Endometrial microvascular endothelial cells (primary cell): ENCODE measurements around the gene CYSRT1. TPM values are rescaled to one million over a fixed set of nuclear protein-coding genes. Genes with fewer than 3 reads are reported as not detected.

ENCODE experiments used
- in situ Hi-C: cut with HindIII; loops from 2 replicates; pipeline ENCODE4 v1.10.0; 2017; ENCODE audit warnings: low sequenced_read_pairs, low pct_unique_long_range_greater_than_20kb; ENCODE audit errors: inconsistent ontology term
- total RNA-seq: library from RNA; depleted of rRNA; stranded (reverse); fragments of >200 nt; gene quantifications from one replicate; pipeline ENCODE4 v1.2.3, GENCODE V29; 2015; ENCODE audit errors: inconsistent ontology term

CYSRT1 gene, protein sequence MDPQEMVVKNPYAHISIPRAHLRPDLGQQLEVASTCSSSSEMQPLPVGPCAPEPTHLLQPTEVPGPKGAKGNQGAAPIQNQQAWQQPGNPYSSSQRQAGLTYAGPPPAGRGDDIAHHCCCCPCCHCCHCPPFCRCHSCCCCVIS
- total RNA-seq = not detected

DNA sequence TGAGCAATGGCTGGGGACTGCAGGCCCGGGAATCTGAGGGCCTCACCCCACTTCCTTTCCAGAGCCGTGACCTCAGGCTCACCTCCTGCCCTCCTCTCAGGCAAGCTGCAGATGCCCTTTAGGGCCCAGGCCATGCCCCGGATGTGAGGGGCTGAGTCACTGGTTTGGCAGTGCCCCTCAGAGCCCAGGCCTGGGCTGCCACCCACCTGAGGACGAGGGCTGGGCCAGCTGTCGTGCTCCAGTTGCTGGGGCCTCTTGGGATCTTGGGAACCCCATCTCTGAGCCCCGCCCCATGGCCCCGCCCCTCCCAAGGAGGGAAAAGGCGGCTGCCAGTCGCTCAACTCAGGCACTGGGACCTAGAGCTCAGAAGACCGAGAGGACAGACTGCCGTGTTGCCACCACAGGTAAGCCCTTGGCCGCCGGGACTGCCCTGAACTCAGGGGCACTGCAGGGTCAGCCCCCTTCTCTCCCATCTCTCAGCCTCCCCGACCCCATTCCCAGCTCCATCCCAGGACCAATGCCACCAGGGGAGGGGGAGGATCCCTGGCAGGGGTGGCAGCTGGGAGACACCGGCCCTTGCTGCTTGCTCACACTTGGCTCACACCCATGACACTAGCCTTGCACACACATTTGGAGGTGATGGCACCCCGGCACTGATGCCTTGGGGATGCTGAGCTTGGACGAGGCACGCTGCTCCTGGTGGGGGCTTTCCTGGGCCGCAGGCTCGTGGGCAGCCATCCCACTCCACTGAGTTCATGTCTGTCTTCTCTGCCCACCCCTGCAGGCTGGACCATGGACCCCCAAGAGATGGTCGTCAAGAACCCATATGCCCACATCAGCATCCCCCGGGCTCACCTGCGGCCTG, at the start of gene CYSRT1:
Gene CYSRT1 (plus strand): TSS at position 345 of the 865 bp plus-strand sequence. CDS start 448 bp downstream, at position 793.
- in situ Hi-C loops = no loop called here

DNA sequence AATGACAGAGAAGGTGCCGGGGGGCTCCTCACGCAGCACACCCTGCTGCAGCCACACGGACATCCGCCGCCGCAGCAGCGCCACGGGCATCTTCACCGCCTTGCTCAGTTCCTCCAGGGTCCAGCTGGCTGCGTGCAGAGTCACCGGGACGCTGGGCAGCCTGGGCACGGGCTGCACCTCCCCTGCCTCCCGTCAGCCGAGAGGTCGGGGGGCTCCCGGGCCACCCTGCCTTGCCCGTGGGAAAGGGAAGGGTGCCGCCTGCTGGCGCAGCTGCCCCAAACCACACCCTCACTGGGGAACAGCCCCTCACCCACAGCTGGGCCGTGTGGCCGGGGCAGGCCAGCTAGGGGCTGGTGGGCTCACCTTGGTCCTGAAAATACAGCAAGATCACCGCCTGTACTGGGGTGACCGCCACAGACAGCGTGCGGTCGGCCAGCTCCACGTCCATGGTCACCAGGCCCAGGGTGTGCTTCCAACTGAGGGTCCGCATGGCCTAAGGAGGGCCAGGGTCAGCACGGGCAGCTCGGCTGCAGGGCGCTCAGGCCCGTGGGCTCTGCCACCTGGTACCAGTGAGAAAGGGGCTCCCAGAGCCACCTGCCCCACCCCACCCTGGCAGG, 49.5 kb upstream of the CYSRT1 start:
- in situ Hi-C loops = no loop called here

DNA sequence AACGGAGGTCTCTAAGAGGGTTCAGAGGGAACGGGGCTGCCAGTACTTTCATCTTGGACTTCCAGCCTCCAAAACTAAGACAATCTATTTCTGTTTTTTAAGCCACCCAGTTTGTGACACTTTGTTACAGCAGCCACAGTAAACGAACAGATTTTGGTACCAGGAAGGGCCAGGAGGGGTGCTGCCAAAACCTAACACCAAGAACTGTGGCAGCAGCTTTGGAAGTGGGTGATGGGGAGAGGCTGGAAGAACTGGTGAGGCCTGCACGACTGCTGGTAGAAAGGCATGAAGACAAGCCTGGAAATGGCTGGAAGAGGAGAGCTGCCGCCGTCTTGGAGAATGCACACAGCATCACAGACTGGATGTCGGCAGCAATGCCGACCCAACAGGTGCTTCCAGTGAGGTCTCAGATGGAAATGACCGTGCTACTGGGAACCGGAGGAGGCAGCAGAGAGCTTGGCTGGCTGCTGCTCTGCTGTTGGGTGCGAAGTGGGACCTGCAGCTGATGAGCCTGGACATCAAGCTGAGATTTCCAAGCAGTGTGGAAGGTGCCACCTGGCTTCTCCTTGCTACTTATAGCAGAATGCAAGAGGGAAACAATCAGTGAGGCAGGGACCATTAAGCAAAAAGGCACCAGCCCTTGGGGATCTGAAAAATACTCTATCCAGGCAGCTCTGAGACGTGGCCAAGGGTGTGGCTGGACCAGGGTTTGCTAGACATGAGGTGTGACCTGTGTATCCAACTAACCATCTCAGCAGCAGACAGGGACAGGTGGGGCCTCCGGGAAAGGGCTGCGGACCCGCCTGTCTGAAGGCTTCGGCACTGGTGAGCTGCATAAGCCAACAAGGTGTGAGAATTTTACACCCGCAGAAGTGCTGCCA, 48.4 kb upstream of the CYSRT1 start:
- in situ Hi-C loops = no loop called here

DNA sequence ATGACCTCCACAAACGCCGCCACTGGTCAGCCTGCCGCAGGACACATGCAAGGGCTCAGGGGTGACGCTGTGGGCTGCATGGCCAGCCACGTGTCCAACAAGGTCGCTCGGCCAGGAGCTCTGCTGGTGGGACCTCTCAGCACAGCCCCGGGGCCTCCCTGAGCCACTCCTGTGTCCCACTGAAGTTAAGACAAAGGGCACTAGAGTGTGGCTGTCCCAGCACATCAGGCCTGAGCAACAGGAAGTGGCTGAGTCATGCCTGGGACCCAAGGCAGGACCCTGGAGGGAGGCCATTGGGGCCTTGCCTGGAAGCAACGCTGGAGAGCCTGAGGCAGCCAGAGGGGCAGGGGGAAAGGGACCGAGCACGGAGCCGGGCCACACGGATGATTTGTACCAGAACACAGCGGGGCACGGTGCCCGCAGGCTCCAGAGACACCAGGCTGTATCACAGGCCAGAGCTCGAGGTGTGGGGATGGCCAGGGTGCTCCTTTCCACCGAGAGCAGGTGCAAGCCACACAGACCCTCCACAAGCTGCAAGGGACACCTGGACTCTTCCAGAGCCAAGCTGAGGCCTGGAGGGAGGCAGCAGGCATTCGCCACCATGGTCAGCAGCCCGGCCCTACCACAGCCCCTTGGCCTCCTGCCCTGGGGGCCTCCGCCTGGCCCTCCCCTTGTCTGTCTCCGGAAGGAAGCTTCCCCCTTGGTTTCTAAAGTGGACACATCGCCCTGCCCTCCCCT, 46.6 kb upstream of the CYSRT1 start:
- in situ Hi-C loops = no loop called here

DNA sequence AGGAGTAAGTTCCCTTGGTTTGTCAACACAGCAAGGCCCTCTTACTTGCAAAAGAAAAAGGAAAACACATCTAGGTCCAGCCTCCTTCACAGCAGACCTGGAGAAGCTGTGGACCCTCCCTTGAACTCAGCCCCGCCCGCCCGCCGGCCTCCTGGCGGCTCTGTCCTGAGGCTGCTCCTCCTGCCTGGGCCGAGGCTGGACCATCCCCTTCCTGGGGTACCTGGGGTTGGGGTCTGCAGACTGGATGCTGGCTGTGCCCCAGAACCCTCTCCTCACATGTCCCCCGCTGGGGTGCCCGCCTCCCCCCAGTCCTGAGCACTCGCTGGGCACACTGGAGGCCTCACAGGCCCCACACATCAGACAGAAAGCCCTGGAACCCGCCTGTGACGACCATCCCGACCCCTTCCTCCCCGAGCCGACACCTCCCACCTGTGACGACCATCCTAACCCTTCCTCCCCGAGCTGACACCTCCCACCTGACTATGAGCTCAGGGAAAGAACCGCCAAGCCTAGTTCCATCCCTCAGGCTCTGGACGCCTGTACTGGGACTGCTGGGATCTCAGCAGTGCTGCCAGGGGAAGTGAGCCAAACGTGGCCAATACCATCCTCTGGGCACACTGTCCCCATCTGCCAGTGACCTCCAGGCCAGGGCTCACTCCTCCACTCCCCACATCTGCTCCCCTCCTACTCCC, 45.9 kb upstream of the CYSRT1 start:
- in situ Hi-C loops = no loop called here

DNA sequence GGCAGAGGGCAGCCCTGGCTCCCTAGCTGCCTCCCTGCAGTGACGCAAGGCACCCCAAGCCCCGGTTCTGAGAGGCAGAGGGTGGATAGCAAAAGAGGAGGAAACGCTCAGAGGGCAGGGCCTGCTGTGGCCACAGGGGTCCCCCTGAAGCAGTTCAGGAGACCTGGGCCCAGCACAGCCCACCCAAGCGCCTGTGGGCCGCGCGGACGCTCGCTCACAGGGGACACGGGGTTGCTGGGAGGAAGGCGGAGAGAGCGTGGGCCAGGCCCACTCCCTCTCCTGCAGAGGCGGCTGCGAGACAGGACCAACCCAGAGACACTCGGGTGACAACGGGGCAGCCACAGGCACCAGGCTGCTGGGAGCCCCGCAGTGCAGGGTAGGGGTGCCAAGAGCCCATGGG, 45.2 kb upstream of the CYSRT1 start:
- in situ Hi-C loops = no loop called here

DNA sequence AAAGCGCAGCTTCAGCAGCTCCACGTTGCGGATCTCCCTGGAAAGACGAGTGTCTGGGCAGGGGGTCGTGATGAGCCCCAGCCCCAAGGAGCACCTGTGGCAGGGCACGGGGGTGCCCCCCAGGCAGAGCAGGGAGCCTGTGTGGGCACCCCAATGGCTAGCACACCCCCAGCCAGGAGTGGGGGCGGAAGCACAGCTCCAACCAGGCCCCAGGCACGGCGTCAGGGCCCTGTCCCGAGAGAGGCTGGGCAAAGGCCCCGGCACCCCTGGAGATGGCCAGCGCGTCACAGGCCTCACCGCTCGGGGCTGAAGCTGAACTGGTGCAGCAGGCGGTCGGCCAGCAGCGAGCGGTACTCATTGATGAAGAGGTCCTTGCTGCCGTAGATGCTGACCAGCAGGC, 44.5 kb upstream of the CYSRT1 start:
- in situ Hi-C loops = no loop called here

DNA sequence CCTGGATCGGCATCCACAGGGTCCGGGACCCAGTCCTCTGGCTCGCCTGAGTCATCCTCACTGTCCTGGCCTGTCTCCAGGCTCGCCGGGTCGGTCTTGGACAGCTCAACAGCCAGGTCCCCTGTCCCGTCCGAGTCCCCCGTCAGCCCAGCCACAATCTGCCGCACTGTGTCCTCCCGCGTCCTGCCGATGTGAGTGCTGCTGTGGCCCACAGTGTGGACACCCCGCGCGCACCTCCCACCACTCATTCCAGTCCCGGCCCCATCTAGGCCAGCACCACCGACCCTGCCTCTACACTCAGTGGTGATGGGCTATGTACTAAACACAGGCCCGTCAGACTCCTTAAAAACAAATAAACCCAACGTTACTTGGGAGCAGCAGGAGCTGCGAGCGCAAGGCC, 43.3 kb upstream of the CYSRT1 start:
- in situ Hi-C loops = no loop called here

DNA sequence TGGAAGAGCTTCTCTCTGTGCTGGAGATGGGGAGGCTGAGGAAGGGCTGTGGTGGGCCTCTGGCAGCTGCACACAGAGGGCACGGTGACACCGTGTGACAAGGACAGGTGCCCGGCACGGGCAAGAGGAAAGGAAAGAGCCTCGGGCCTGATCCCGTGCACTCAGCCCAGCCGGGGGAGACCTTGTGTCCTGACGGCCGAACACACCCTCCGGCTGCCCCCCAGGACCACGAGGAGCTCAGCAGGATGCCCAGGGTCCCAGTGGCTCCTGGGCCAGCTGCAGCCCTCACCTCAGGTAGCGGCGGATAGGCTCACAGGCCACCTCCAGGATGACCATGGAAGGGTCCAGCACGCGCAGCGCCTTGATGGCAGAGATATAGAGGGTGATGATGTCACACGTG, 42.1 kb upstream of the CYSRT1 start:
- in situ Hi-C loops = no loop called here

DNA sequence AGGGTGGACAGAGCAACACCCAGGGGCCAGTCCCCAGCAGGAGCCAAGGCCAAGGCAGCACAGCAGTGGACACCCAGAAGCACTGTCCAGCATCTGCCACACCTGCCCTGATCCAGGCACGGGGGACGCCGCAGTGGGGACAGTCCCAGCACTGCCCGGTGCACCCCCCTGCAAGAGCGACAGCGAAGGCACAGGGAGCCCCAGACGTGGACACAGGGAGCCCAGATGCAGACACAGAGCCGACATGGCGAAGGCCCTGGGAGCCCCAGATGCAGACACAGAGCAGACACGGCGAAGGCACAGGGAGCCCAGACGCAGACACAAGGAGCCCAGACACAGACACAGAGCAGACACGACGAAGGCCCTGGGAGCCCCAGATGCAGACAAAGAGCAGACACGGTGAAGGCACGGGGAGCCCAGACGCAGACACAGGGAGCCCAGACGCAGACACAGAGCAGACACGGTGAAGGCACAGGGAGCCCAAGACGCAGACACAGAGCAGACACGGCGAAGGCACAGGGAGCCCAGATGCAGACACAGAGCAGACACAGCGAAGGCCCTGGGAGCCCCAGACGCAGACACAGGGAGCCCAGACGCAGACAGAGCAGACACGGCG, 40.9 kb upstream of the CYSRT1 start:
- in situ Hi-C loops = no loop called here

DNA sequence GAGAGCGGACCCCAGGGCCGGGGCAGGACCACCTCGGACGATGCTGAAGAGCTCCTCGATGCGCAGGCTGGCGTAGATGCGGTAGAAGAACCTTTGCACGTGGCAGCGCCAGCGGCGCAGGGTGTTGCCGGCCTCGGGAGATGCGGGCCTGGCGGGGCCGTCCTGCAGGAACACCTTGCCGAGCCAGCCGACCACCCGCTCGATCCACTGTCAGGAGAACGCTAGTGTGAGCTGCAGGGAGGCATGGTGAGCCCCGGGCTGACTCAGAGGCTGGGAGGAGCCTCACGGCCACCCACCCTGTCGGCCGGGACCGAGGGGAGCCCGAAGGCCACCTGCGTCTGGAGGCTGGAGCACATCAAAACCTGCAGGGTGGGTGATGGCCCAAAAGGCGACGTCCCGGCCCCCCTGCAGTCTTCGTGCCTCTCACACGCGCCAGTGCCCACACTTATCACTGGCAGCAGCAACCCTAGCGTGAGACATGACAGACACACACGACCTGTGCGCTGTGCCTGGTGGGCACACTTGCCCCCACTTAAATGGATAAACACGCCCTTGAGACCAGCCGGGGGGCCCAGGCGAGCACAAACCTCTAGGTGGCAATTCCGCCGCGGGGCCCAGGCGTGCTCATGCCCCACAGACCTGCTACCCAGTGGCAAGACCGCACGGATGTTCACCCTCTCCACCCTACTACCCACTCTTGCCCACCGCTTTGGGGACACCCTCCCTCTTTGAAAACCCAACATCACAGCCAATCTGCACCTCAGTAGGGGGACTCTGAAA, 39.9 kb upstream of the CYSRT1 start:
- in situ Hi-C loops = no loop called here

DNA sequence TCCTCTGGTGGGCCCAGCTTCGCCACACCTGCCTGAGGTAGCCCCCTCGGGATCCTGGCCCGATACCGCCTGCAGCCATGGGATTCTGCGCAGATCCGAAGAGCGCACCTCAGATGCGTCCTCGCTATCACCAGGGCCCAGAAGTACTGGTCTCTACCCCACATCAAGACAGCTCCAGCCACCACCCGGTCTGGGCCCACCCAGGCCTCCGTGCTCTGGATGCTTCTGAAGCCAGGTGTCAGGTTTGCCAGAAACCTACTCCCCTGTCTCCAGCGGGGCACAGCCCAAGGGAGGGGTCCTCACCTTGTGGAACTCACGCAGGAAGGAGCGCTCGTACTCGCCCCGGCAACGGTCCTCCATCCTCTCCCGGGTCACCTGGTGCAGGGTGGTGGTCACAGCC, 39.1 kb upstream of the CYSRT1 start:
- in situ Hi-C loops = no loop called here

DNA sequence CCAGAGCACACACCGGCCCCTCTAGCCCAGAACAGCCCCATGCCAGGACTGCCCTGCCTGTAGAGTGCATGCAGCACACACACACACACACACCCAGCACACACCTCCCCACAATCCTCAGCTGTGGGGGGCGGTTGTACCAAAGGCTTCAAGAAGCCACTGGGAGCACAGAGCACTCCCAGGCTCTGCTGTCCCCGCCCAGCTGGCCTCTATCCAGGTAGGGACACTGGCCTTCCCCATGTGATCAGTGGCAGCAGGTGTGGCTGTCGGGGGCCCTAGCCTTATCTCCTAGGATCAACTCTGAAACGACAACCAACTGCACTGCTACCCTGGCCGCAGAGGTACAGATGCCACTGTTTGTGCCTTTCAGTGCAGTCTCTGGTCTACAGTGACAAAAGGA, 38.6 kb upstream of the CYSRT1 start:
- in situ Hi-C loops = no loop called here

DNA sequence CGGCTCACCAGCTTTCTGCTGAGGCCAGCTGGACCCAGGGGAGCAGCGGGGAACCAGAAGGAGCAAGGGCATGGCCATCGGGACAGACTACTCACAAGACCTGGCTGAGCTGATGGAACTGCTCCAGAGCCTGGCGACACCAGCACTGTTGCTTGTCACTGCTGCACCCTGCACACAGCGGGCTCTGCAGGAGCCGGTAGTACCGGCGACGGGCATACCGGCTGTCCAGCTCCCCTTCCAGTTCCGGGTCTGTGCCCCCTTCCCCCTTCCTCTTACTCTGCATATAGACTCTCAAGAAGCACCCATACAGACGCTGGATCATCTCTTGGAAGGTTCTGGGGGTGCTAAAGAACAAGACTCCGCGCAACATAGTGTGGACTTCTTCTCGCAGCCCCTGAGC, 37.6 kb upstream of the CYSRT1 start:
- in situ Hi-C loops = no loop called here

DNA sequence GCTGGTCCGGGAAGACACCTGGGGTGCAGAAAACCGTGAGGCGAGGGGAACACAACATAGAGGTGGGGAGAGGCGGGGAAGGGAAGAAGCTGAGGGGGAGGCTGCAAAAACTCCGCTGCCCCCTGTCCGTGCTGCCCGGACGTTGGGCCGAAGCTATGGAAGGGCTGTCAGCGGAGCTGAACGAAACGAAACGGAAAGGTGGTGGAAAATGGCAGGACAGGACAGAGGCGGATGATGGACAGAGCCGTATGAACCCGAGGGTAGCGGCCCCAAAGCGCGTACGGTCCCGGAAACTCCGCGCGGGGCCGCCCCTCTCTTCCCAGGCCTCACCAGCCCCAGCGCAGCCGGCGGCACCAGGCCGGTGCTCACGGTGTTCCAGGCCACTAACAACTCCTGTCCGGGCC, 36.9 kb upstream of the CYSRT1 start:
- in situ Hi-C loops = no loop called here

DNA sequence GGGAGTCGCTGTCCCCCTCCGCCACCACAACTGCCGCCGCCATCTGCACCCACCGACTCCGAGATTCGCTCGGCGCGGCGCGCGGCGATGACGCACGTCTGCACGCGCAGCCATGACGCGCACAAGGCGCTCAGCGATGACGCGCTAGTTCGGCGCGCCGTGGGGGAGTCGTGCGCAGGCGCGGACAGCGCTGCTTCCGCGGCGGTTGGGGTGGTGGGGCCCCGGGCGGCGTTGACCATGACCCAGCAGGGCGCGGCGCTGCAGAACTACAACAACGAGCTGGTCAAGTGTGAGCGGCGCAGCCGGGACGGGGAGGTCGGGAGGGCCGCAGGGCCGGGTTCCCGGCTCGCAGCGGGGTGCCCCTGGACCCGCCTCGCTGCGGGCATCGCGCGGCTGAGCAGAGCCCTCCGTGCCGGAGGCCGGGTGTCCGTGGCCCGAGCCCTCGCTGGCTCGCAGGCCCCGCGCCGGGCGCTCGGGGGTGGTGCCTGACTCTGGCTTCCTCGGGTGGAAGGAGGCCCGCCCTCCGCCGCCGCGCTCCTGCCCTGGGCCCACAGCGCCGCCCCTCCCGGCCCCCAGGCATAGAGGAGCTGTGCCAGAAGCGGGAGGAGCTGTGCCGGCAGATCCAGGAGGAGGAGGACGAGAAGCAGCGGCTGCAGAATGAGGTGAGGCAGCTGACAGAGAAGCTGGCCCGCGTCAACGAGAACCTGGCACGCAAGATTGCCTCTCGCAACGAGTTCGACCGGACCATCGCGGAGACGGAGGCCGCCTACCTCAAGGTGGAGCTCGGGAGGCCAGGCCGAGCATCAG, 36.3 kb upstream of the CYSRT1 start, which contains the start of the genes ANAPC2 and SSNA1:
Gene ANAPC2 (minus strand): TSS at position 71 of the 807 bp plus-strand sequence. CDS start 28 bp downstream, at position 43.
Gene SSNA1 (plus strand): TSS at position 187 of the 807 bp plus-strand sequence. CDS start 51 bp downstream, at position 238.
- in situ Hi-C loops = no loop called here
